ENCODE results near the gene LIPF. TPM values are rescaled to one million over a fixed set of nuclear protein-coding genes. Genes with fewer than 3 reads are reported as not detected.
"Not testable (repeated sequence)": the region's sequence is repeated elsewhere in the genome, so short reads cannot be mapped to it uniquely, and the experiment has no call there.

The LIPF gene
- total RNA-seq, 2 donors from 2014 or later, result not detected

GRCh38 chr10:88659725-88660597 is 4.3 kb upstream of the LIPF start:
- Mint-ChIP-seq H3K36me3 (ENCODE audit: low read depth) (no peaks in the 10 kb centered on the region), H3K27ac (no peak overlapping the region), H3K4me1 (no peaks in the 10 kb centered on the region), H3K4me3 (no peak overlapping the region), H3K27me3 (peaks cover 7% of the 10 kb centered on the region), H3K9me3 (no peaks in the 10 kb centered on the region)
- no peak for ATAC-seq (replicated peaks)

DNA sequence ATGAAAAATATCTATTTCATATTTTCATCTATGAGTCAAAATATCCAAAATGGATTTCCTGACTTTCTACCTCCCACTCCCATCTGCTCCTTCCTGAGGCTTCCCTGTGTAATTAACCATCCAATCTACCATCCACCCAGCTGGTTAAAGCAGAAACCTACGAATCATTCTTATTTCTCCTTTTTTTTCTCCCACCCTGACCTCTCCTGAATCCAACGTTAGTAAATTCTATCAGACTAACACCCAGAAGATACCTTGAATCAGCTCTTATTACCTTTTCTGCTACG is 3.7 kb upstream of the LIPF start:
- no peak for ATAC-seq (replicated peaks)
- Mint-ChIP-seq H3K4me1 (no peaks in the 10 kb centered on the region), H3K36me3 (ENCODE audit: low read depth) (no peaks in the 10 kb centered on the region), H3K9me3 (no peaks in the 10 kb centered on the region), H3K27ac (no peak overlapping the region), H3K27me3 (peaks cover 6% of the 10 kb centered on the region), H3K4me3 (no peak overlapping the region)

GRCh38 chr10:88661018-88661417 is 3.2 kb upstream of the LIPF start:
- peaks cover 6% of the 10 kb centered on the region for H3K27me3 Mint-ChIP-seq
- no peaks in the 10 kb centered on the region for H3K9me3 Mint-ChIP-seq
- H3K4me1 Mint-ChIP-seq, result no peaks in the 10 kb centered on the region
- no peak overlapping the region for H3K27ac Mint-ChIP-seq
- ATAC-seq (replicated peaks), result no peak
- no peak overlapping the region for H3K4me3 Mint-ChIP-seq
- H3K36me3 Mint-ChIP-seq (ENCODE audit: low read depth), result no peaks in the 10 kb centered on the region

- Mint-ChIP-seq H3K4me1 (no peaks in the 10 kb centered on the region), H3K9me3 (no peaks in the 10 kb centered on the region), H3K4me3 (no peak overlapping the region), H3K27ac (no peak overlapping the region), H3K36me3 (ENCODE audit: low read depth) (no peaks in the 10 kb centered on the region), H3K27me3 (peaks cover 6% of the 10 kb centered on the region)
- ATAC-seq (replicated peaks), result no peak
These were observed 2.7 kb upstream of the LIPF start for GRCh38 chr10:88661577-88661976.

GRCh38 chr10:88663153-88663552 is 1.1 kb upstream of the LIPF start:
- not testable (repeated sequence) for H3K4me3 Mint-ChIP-seq; H3K9me3 Mint-ChIP-seq; H3K27me3 Mint-ChIP-seq; ATAC-seq (replicated peaks); H3K36me3 Mint-ChIP-seq (ENCODE audit: low read depth); H3K27ac Mint-ChIP-seq; H3K4me1 Mint-ChIP-seq

DNA sequence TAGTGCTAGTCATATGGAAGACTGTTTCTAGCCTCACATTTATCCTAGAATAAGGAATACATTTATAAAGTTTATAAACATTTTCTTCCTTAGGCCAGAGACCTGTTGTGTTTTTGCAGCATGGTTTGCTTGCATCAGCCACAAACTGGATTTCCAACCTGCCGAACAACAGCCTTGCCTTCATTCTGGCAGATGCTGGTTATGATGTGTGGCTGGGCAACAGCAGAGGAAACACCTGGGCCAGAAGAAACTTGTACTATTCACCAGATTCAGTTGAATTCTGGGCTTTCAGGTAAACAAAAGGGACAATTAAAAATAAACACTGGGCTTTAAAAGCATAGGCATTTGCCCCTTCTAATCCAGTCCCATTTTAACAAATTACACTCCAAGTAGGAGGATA is 4.2 kb downstream of the LIPF start:
- peaks cover 6% of the 10 kb centered on the region for H3K4me1 Mint-ChIP-seq
- H3K36me3 Mint-ChIP-seq (ENCODE audit: low read depth), result no peaks in the 10 kb centered on the region
- no peak overlapping the region for H3K4me3 Mint-ChIP-seq
- H3K9me3 Mint-ChIP-seq, result no peaks in the 10 kb centered on the region
- H3K27ac Mint-ChIP-seq, result no peak overlapping the region
- no peak for ATAC-seq (replicated peaks)
- H3K27me3 Mint-ChIP-seq, result no peaks in the 10 kb centered on the region

DNA sequence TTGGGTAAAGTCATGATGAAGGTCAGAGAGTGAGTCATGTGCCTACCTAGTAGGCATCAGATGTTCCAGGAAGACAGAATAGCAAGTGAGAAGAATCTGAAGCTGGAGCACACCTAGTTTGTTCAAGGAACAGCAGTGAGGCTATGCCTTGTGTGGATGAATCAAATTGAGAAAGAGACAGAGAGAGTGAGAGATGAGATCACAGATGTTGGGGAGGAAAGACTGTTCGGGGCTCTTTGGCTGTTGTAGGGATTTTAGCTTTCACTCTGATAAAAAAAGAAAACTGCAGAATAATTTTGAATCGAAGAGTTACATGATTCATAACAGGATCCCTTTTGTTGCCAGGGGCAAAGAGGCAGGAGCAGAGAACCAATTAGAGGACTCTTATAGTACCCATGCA is 6.3 kb downstream of the LIPF start:
- Mint-ChIP-seq H3K36me3 (ENCODE audit: low read depth) (no peaks in the 10 kb centered on the region), H3K4me3 (peak overlapping the region; percentile 19), H3K4me1 (peaks cover 6% of the 10 kb centered on the region), H3K27me3 (no peaks in the 10 kb centered on the region), H3K9me3 (no peaks in the 10 kb centered on the region), H3K27ac (peak overlapping the region; percentile 21)
- peak; percentile 97 for ATAC-seq (replicated peaks)

- H3K4me1 Mint-ChIP-seq, result peaks cover 6% of the 10 kb centered on the region
- no peaks in the 10 kb centered on the region for H3K27me3 Mint-ChIP-seq
- no peaks in the 10 kb centered on the region for H3K36me3 Mint-ChIP-seq (ENCODE audit: low read depth)
- H3K9me3 Mint-ChIP-seq, result no peaks in the 10 kb centered on the region
- no peak for ATAC-seq (replicated peaks)
- H3K4me3 Mint-ChIP-seq, result no peak overlapping the region
- no peak overlapping the region for H3K27ac Mint-ChIP-seq
These were observed 7.8 kb downstream of the LIPF start for GRCh38 chr10:88672041-88672440.

DNA sequence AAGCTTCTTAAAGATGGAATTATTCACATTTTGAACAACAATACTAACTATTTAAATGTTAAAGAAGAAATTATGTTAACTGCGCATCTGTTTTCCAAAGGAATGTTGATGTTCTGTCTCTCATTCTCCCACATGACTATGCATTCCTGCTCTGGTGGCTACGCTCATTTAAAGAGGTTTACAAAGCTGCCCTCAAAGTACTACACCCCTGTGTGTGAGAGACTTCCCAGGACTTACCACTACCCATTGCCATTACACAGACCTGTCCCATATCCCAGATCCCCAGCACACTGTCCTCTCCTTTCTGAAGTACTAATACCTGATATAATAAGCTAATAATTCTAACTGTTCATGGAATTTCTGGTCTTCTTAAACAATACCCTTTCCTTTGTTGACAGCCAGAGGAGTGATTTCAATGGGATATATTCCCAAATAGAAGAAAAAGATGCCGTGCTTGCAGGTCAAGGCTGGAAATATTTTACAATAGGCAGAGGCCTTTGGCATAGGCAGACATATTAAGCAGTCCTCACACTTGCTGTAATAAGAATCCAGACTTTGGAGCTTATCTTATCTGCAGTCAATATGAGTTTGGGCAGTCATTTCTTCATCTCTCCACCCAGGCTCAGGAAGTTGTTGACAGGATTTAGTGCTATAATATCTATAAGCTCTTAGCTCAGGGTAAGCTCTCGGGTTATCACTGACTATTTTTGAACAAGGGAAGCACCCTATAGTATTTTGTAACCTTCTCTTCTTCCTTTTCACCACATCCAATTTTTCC is 12.2 kb downstream of the LIPF start:
- Mint-ChIP-seq H3K9me3 (no peaks in the 10 kb centered on the region), H3K27me3 (peaks cover 4% of the 10 kb centered on the region), H3K4me1 (no peaks in the 10 kb centered on the region), H3K4me3 (no peak overlapping the region), H3K27ac (no peak overlapping the region), H3K36me3 (ENCODE audit: low read depth) (no peaks in the 10 kb centered on the region)
- ATAC-seq (replicated peaks), result no peak

- peaks cover 13% of the 10 kb centered on the region for H3K27me3 Mint-ChIP-seq
These were observed 16.7 kb downstream of the LIPF start for GRCh38 chr10:88680958-88681357.

DNA sequence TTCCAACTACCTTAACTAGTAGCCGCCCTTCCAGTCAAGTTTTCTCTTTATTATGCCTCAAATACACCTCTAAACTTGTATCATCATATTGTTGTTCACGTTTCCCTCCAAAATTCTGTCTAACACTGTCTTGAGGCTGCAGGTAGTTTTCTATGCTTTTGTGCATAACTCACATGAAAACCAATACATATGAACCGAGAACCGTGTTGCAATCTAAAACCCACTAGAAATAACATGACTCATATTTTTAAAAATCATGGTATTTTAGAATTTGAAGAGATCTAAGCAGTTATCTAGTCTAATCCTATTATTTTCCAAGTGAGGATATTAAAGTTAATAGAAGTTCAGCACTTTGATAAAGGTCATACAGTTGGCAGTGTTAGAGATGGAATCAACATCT is 18.2 kb downstream of the LIPF start:
- H3K4me3 Mint-ChIP-seq, result no peak overlapping the region
- H3K9me3 Mint-ChIP-seq, result no peaks in the 10 kb centered on the region
- H3K36me3 Mint-ChIP-seq (ENCODE audit: low read depth), result no peaks in the 10 kb centered on the region
- H3K27me3 Mint-ChIP-seq, result peaks cover 13% of the 10 kb centered on the region
- ATAC-seq (replicated peaks), result no peak
- no peaks in the 10 kb centered on the region for H3K4me1 Mint-ChIP-seq
- H3K27ac Mint-ChIP-seq, result no peak overlapping the region

More at GRCh38 chr10:88680958-88681357, 16.7 kb downstream of the LIPF start:
- no peaks in the 10 kb centered on the region for H3K4me1 Mint-ChIP-seq
- H3K4me3 Mint-ChIP-seq, result no peak overlapping the region
- H3K9me3 Mint-ChIP-seq, result no peaks in the 10 kb centered on the region
- H3K27ac Mint-ChIP-seq, result no peak overlapping the region
- ATAC-seq (replicated peaks), result no peak
- no peaks in the 10 kb centered on the region for H3K36me3 Mint-ChIP-seq (ENCODE audit: low read depth)

DNA sequence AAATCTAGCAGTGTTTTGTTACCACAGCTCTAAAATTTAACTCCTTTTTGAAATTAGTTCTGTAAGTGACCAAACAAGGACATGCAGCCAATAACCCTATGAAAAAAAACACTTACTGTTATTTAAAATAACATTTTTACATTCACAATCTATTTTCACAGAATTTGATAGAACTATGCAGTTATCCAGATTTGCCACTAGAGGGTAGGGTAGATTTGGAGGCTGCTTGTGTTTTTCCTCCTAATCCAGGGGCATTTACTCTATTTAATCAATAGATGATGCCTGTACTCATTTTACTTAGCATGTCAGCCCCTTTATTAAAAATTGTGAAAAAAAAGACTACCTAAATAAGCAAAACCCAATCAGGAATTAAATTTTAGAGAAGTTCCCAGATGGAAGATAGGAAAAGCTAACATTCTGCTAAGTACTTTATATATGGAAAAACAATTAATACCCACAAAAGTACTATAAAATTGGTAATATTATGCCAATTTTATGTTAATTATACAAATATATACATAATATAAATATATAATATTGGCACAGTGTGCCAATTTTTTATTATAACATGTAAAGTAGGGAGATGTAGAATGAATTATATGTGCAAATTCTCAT is 23.7 kb downstream of the LIPF start:
- no peak for ATAC-seq (replicated peaks)
- no peaks in the 10 kb centered on the region for H3K9me3 Mint-ChIP-seq
- H3K27ac Mint-ChIP-seq, result no peak overlapping the region

GRCh38 chr10:88689366-88689765 is 25.1 kb downstream of the LIPF start:
- no peaks in the 10 kb centered on the region for H3K9me3 Mint-ChIP-seq
- H3K27ac Mint-ChIP-seq, result no peak overlapping the region
- peaks cover 7% of the 10 kb centered on the region for H3K27me3 Mint-ChIP-seq
- no peaks in the 10 kb centered on the region for H3K4me1 Mint-ChIP-seq
- H3K4me3 Mint-ChIP-seq, result no peak overlapping the region
- no peak for ATAC-seq (replicated peaks)
- H3K36me3 Mint-ChIP-seq (ENCODE audit: low read depth), result no peaks in the 10 kb centered on the region

More for the DNA sequence above, 23.7 kb downstream of the LIPF start:
- Mint-ChIP-seq H3K4me1 (no peaks in the 10 kb centered on the region), H3K27me3 (peaks cover 9% of the 10 kb centered on the region), H3K4me3 (no peak overlapping the region), H3K36me3 (ENCODE audit: low read depth) (no peaks in the 10 kb centered on the region)

GRCh38 chr10:88693392-88694020 is 29.3 kb downstream of the LIPF start:
- Mint-ChIP-seq H3K4me3 (no peak overlapping the region), H3K27me3 (peaks cover 12% of the 10 kb centered on the region), H3K9me3 (no peaks in the 10 kb centered on the region), H3K4me1 (no peaks in the 10 kb centered on the region), H3K36me3 (ENCODE audit: low read depth) (no peaks in the 10 kb centered on the region), H3K27ac (no peak overlapping the region)
- no peak for ATAC-seq (replicated peaks)
